GM19193 (cell line): ENCODE measurements around the gene SYNC.

Experiments
- POLR2A ChIP-seq: IDR thresholded peaks from 4 replicates; pipeline ENCODE4 v1.6.1; 2011; ENCODE audit not compliant: insufficient read depth, insufficient read length; ENCODE audit errors: extremely low read depth

The SYNC gene

DNA sequence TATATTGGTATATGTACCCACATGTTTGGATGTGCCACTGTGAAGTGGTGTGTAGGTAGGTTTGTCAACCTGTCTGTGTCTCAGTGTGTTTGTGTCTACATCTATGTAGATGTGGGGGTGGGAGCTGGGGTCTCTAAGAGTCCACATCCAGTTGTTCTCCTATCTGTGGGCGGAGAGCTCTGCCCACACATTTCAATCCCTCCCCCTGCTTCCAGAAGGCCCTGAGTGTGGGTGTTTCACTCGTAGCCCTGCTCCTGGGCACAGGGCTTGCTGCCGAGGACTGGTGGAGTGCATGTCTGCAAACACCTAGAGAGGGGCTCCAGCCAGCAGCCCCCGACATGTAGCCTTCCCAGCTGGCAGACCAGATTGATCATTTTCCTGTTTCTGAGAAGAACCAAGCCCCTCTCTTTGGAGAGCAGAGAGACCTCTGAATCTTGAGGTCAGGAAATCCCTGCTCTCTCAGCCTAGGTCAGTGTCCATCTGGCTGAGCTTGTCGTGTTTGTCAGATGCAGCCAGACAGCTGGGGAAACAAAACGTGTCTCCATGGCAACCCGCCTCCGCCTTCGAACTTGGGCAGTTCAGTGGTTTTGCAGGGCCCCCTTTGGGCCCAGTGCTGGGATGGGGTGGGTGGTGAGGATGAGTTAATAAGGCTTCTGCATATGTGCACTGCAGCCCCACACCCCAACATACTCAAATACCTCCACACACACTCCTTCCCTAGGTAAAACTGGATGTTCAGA, 31.2 kb upstream of the SYNC start:
- TF ChIP-seq POLR2A = no peak

DNA sequence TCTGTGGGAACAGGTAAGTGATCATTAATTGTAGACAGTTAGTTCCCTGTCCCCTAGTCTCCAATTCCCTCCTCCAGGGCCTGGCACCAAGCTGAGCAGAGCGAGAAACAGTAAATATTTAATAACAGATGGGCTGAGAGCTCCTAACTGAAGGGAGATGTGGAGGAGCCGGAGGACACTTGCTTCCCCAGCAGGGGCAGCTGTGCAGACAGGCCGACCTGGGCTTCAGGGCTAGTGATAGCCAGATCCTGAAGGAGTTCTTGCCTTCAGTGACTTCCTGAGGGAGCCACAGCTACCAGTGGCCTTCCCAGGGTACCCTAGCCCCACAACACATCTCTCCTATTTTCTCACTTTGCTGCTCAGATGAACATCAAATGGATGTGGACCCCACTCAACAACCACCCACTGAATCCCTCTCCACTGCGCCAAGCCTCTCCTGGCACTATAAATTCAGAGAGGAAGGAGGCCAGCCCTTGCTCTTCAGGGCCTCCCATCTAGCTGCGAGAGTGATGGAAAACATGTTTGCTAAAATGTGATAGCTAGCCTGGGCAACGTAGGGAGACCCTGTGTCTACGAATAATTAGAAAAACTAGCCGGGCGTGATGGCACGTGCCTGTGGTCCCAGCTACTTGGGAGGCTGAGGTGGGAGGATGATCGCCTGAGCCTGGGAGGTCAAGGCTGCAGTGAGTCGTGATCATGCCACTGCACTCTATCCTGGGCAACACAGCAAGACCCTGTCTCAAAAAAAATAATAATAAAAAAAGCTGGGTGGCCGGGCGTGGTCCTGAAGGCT, 26.9 kb upstream of the SYNC start:
- no peak for TF ChIP-seq POLR2A

DNA sequence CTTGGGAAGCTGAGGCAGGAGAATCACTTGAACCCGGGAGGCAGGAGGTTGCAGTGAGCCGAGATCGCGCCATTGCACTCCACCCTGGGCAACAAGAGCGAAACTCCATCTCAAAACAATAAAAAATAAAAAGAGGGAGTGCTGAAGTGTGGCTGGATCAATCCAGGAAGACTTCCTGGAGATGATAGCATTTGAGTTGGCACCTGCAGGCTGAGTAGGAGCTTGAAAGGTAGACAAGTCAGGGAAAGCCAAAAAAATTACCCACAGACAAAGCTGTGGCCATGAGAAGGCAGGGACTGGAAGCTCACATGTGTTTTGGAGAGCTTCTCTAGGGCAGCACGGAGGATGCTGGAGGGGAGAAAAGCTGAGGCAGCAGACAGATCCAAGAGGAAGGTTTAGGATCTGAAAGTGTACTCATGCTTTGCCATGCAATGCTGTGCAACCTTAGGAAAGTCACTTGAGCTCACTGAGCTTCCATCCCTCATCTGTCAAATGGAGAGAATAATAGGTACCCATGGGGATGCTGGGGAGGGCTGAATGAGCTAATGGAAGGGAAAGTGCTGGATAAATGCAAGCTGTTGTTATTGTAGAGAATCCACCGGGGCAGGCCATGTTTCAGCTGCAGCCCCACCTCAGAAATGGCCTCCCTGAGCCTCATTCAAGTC, 26.0 kb upstream of the SYNC start:
- no peak for TF ChIP-seq POLR2A

DNA sequence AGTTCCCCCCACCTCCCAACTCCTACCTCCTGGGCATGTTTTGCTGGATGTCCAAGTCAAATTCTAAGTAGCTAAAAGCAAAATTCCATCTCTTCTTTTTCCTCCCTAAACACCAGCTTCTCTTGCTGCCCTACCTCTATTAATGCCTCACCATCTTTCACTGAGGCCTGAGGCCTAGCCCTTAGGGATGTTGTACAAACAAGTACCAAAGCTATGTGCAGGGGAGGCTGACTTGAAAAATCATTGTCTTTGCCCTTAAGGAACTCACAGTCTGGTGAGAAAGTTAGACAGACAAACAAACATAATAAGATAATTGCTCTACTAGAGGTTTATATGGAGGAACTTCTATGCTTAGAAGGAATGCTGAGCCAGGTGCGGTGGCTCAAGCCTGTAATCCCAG, 25.3 kb upstream of the SYNC start:
- no peak for TF ChIP-seq POLR2A

DNA sequence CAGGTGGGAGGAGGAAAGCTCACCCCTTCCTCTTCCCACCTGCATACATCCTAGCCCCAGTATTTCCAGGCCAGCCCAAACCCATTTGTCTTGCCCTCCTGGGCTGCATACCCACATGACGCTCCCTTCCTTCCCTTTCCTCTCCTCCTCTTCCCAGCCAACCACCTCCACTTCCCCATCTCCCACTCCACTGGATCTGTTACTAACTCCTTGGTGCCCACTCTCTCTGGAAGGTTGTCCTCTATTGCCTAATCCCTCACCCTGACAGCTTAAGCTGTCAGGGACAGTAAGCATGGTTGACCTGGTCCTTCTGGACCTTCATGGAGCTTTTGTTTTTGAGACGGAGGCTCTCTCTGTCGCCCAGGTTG, 23.0 kb upstream of the SYNC start:
- TF ChIP-seq POLR2A = no peak

DNA sequence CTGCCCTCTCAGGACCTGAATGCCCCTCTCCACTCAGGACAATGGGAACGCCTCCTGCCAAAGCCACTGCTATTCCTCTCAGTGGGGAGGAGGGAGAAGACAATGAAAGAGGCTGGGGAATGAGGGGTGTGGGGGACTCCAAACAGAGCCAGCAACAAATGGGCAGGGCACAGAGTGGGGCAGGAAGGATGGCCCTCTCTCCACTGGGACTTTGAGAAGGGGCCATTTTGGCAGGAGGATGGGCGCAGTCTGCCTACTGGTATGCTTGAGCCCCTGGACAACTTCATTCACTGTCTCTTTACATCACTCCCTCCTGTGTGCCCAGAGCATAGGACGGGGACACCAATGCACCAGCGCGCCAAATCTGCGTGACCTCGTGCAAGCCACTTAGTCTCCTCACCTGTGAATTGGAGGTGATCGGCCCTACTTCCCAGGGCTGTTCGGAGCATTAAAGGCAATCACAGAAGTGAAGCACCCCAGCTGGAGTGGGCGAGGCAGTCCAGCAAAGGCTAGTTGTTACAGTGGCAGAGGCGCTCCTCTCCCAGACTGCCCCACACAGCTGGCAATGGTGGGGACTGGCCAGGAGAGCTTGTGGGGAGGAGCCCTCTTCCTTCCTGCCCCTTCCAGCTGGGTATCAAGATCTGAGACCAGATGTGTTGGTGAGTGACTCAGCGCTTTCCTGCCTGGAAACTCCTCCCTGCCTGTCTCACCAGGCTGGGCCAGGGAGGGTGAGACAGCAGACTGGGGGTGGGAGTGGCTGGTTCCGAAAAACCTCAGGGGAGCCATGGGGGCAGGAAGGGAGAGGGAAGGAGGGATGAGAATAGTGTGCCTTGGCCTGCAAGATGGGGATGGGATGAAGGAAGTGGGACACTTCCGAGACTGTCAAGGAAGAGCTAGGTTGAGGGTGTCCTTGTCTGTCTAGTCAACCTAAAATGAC, 22.4 kb upstream of the SYNC start:
- TF ChIP-seq POLR2A = no peak

DNA sequence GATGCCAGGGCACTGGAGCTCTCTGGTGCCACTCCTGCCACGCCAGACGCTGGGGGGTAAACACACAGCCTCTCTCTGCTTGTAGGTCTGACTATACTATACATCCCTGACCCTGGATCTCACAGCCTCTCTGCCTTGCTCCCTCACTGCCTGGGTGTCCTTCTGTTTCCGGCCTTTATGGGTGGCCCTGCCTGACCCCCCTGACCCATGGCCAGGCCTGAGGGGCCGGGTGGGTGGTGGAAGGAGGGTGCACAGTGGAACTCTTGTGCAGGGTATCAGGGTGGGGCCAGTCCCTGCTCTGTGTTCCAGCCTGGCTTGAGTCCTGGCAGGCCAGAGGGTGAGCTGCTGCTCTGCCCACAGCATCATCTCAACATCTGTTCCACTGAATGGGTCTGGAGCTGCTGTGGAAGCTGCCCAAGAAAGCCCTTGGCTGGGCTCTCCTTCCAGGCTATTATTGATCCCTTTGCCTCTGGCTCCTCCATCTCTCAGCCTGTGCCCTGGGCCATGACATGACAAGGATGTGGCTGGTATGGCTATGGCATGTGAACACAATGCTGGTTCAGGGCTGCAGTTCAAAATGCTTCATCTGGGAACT, 17.2 kb upstream of the SYNC start:
- TF ChIP-seq POLR2A = no peak

DNA sequence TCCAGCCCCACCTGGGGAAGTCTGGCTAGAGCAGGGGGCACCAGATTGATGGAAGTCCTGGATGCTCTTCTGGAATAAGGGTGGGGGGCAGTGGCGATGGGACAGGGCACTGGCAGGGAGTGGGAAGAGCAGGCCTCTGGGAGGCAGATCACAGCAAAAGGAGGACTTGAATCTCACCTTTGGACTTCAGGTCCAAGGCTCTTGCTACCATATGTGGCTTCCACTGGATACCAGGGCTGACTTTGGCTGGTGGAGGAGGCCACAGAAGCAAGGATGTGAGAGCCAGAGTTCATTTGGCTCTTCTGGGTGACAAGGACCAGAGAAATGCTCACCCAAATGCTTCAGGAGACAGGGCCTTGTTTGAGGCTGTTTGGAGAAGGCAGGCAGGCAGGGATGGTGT, 16.0 kb upstream of the SYNC start:
- no peak for TF ChIP-seq POLR2A

DNA sequence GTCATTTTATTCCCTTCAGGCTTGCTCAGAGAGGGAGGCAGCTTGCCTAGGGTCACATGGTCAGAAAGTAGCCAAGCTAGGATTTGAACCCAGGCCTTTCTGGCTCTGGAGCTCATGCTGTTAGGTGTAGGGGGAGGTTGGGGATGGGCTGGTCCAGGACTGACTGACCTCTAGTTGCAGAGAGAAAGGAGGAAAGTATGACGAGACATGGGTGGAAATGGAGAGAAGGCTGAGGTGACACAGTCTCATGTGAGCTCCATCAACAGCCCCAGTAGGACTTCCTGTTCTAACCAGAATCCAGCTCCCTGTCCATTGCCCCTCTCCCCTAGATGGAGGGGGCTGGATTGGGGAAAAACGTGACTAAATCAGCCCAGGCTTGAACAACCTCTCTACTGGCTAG, 15.5 kb upstream of the SYNC start:
- no peak for TF ChIP-seq POLR2A

DNA sequence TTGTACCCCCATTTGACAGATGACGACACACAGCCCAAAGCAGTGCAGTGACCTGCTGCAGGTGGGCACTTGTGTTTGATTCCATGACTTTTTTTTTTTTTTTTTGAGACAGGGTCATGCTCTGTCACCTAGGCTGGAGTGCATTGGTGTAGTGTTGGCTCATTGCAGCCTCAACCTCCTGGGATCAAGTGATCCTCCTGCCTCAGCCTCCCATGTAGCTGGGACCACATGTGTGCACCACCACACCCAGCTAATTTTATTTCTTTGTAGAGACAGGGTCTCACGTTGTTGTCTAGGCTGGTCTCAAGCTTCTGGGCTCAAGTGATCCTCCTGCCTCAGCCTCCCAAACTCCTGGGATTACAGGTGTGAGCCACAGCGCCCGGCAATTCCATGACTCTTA, 14.9 kb upstream of the SYNC start:
- no peak for TF ChIP-seq POLR2A

DNA sequence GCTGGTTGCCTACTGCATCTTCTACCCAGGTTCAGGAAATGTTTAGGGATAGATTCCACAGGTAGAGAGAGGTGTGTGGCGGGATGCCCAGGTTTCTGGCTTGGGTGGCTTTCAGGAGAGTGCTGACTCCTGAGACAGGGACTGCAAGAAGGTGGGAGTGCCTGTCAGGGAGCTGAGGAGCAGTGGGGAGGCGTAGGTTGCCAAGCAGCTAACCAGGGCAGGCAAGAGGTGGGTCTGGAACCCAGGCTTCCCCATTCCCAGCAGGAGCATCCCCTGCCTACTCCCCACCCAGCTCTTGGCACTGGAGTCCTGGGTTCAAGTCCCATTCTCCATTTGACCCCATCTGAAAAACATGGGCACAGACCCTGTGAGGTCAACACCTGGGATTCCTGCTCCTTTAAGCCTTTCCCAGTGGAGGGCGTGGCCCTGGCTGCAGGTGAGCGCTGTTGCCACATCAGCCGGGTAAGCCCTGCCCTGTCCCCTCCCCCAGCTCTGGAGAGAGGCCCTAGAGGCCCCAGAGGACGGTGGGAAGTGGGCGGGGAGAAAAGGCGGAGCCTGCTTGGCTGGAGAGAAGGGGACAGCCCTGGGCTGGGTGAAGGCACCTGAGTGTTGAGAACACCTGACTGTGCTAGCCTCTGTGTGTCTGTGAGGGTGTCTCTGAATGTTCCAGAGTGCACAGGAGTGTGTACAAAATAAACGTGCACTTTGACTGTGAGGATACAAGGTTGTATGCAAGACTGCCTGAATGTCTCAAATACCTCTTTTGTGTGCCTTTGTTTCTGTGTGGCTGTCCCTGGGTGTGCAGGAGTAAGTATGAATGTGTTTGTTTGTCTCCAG, 14.0 kb upstream of the SYNC start:
- TF ChIP-seq POLR2A = no peak

DNA sequence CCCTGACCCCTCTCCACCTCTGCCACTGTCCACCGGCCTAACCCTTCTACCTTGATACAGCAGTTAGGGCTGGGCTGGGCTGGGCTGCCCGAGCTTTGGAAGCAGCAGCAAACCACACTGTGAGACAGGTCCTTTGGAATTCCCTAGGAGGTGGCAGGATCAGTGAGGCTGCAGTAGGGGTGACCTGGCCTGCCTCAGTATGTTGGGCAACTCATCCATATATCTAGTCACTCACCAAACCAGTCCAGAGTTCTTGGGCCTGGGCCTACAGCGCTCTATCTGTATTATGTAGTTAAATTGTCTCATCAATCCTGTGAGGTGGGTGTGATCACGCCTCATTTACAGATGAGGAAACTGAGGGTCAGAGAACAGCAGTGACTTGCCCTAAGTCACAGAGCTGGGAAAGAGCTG, 13.3 kb upstream of the SYNC start:
- no peak for TF ChIP-seq POLR2A

DNA sequence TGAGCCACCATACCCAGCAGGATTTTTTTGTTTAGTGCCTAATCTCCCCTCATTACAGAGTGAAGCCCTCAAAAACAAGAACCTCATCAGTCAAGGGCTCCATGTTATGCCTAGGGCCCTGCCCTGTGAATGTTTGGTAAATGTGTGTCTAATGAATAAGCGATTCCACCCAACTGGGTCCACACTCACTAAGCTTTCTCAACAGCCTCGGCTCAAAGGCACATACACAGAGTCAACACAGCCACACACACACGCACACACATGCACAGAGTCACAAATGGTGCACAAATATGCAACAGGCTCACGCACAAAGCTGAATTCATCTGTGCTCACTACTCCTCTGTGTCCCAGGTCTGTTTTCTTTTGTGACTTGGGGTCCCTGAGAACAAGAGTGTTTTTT, 11.7 kb upstream of the SYNC start:
- no peak for TF ChIP-seq POLR2A
